Skeletal muscle tissue (tissue), 5 donors: ENCODE measurements around the gene DDX20. TPM values are rescaled to one million over a fixed set of nuclear protein-coding genes. Genes with fewer than 3 reads are reported as not detected.

ENCODE experiments used
- H3K27ac ChIP-seq: one replicate; pipeline ENCODE4 v1.7.0; 2013; ENCODE audit warnings: mild to moderate bottlenecking, low read depth, low read length, inconsistent platforms
- H3K27me3 ChIP-seq, 3 donors: one replicate each; pipeline ENCODE4 v1.7.0; 2013; ENCODE audit warnings: low read length in 3 of 3; ENCODE audit not compliant: control insufficient read depth in 3 of 3, insufficient read depth in 3 of 3
- H3K36me3 ChIP-seq, 3 donors: one replicate each; pipeline ENCODE4 v1.7.0; 2013; ENCODE audit warnings: low read length in 3 of 3; ENCODE audit not compliant: control insufficient read depth in 3 of 3, insufficient read depth in 3 of 3
- H3K4me1 ChIP-seq, 3 donors: one replicate each; pipeline ENCODE4 v1.7.0; 2013; ENCODE audit warnings: low read length in 3 of 3, mild to moderate bottlenecking in 3 of 3; ENCODE audit not compliant: control insufficient read depth in 3 of 3, insufficient read depth in 3 of 3
- H3K4me3 ChIP-seq, 3 donors: one replicate each; pipeline ENCODE4 v1.7.0; 2013; ENCODE audit warnings: low read length in 3 of 3
- H3K9ac ChIP-seq, 3 donors: one replicate each; pipeline ENCODE4 v1.7.0; 2013; ENCODE audit warnings: low read length in 3 of 3, mild to moderate bottlenecking in 3 of 3, moderate library complexity in 2 of 3, low read depth in 1 of 3
- H3K9me3 ChIP-seq, 3 donors: one replicate each; pipeline ENCODE4 v1.7.0; 2013; ENCODE audit warnings: low read length in 3 of 3; ENCODE audit not compliant: control insufficient read depth in 3 of 3
- small RNA-seq: library from RNA; depleted of rRNA; stranded (forward); fragments of <200 nt; gene quantifications from one replicate; pipeline ENCODE3, GENCODE V24; 2014
- total RNA-seq: library from RNA; depleted of rRNA; stranded (reverse); fragments of >200 nt; gene quantifications from one replicate; pipeline ENCODE4 v1.2.3, GENCODE V29; 2014
- donor health status: Osteomylitis.

The DDX20 gene
- total RNA-seq, 1 donor from 2014 or later: 12.0 TPM

- no peak overlapping the region for H3K27ac ChIP-seq
- H3K9ac ChIP-seq: no peak overlapping the region
- H3K27me3 ChIP-seq: no peaks in the 10 kb centered on the region
- no peak overlapping the region for H3K4me3 ChIP-seq
- no peaks in the 10 kb centered on the region for H3K9me3 ChIP-seq
- no peaks in the 10 kb centered on the region for H3K36me3 ChIP-seq
- H3K4me1 ChIP-seq: no peaks in the 10 kb centered on the region
These were observed 58.6 kb downstream of the DDX20 start for GRCh38 chr1:111814305-111814628.

DNA sequence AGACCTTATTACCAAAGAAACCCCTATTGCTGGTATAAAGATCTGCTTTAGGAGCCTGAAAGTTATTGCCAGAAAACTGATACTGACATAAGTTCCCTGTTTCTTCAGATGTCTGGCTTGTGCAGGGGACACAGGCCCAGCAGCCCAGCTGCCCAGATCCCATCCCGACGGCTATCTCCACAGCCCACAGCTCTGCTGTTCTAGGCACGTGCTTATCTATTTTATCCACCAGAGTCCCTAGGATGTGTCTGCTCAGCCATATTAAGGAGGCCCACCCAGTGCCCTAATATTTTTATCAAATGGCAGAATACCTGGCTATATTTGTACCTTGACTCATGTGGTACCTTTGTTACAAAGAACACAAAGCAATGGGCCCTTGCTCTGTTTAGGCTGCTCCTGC lies 58.9 kb downstream of the DDX20 start:
- H3K9me3 ChIP-seq: no peaks in the 10 kb centered on the region

More for the DNA sequence above, 58.9 kb downstream of the DDX20 start:
- H3K27ac ChIP-seq: no peak overlapping the region
- no peaks in the 10 kb centered on the region for H3K4me1 ChIP-seq
- no peak overlapping the region for H3K4me3 ChIP-seq
- H3K36me3 ChIP-seq: no peaks in the 10 kb centered on the region
- no peak overlapping the region for H3K9ac ChIP-seq
- no peaks in the 10 kb centered on the region for H3K27me3 ChIP-seq

Small RNA genes within 50 kb of the gene (small RNA-seq; reads per million reads assigned to genes)
- gene INKA2: 0.21 reads per million

Other genes starting within 250 kb of the DDX20 start
- 16.7 TPM for gene RAP1A, start 136.1 kb upstream of the DDX20 start, total RNA-seq
- gene INKA2, start 16.5 kb upstream of the DDX20 start, total RNA-seq: 20.4 TPM
- gene KCND3, start 233.8 kb downstream of the DDX20 start, total RNA-seq: 1.0 TPM